ENCODE data around the gene MEG3. TPM values are rescaled to one million over a fixed set of nuclear protein-coding genes. Genes with fewer than 3 reads are reported as not detected.
"Not testable (repeated sequence)": the region's sequence is repeated elsewhere in the genome, so short reads cannot be mapped to it uniquely, and the experiment has no call there.

Gene MEG3
- total RNA-seq, 4 donors from 2014 or later, result 6.0 to 23.7 (median 9.4) TPM

DNA sequence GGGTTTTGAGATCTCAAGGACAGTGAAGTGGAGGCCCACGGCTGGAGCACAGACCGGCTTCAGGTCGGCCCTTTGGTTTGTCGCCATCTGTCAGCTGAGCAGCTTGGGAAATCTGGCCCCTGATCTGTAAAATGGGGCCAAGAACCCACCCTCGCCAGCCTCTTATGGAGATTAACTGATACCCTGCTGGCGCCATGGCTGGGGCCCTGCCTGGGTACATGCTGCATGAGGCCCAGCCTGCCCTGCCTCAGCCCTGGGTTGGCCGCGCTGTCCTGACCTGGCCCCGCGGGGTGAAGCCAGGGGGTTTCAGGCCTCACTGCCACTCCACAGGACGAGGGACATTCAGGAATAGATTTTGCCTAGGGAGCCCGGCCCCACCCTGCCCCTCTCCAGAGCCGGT is 33.9 kb upstream of the MEG3 start:
- TF ChIP-seq CTCF (IDR thresholded peaks at IDR 0.05) (no peak), POLR2A (IDR thresholded peaks at IDR 0.05) (no peak)
- intact Hi-C loops (cut with DNase I), result no loop called here
- no peak for DNase-seq
- H3K27me3 ChIP-seq, result no peaks in the 10 kb centered on the region
- H3K4me3 ChIP-seq (replicated peaks in 1 of 3), result no peak overlapping the region
- no peaks in the 10 kb centered on the region for H3K9me3 ChIP-seq
- H3K27ac ChIP-seq, result no peak overlapping the region
- no peaks in the 10 kb centered on the region for H3K36me3 ChIP-seq
- H3K4me1 ChIP-seq, result no peaks in the 10 kb centered on the region
- 86 to 96% methylated on average over 7 to 12 of the region's 13 CpGs for WGBS, 2 donors

GRCh38 chr14:100796946-100797345 is 29.0 kb upstream of the MEG3 start:
- no peaks in the 10 kb centered on the region for H3K9me3 ChIP-seq
- no peak overlapping the region for H3K4me3 ChIP-seq (replicated peaks in 1 of 3)
- no peak for DNase-seq
- H3K27me3 ChIP-seq, result no peaks in the 10 kb centered on the region
- 90 to 92% methylated on average over 4 of the region's 4 CpGs for WGBS, 2 donors
- intact Hi-C loops (cut with DNase I), result no loop called here
- TF ChIP-seq POLR2A (IDR thresholded peaks at IDR 0.05) (no peak), CTCF (IDR thresholded peaks at IDR 0.05) (no peak)
- H3K36me3 ChIP-seq, result no peaks in the 10 kb centered on the region
- H3K27ac ChIP-seq, result no peak overlapping the region
- H3K4me1 ChIP-seq, result no peaks in the 10 kb centered on the region

DNA sequence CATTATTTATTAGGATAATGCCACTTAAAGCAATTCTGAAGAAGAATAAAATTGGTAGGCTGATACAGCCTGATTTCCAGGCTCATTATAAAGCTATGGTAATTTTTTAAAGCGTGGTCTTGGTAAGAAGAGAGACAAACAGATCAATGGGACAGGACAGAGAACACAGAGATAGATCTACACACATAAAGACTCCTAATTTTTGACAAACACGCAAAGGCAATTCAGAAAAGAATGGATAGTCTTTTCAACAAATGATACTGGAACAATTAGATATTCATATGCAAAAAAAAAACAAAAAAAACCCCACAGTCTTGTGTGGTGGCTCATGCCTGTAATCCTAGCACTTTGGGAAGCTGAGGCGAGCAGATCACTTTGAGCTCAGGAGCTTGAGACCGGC is 25.9 kb upstream of the MEG3 start:
- H3K4me3 ChIP-seq (replicated peaks in 1 of 3), result no peak overlapping the region
- H3K4me1 ChIP-seq, result no peaks in the 10 kb centered on the region
- H3K27me3 ChIP-seq, result no peaks in the 10 kb centered on the region
- no peaks in the 10 kb centered on the region for H3K36me3 ChIP-seq
- no peak for DNase-seq
- H3K27ac ChIP-seq, result no peak overlapping the region
- H3K9me3 ChIP-seq, result no peaks in the 10 kb centered on the region
- WGBS, 2 donors, result 84 to 89% methylated on average over 4 of the region's 4 CpGs
- intact Hi-C loops (cut with DNase I), result no loop called here
- TF ChIP-seq POLR2A (IDR thresholded peaks at IDR 0.05) (no peak), CTCF (IDR thresholded peaks at IDR 0.05) (no peak)

DNA sequence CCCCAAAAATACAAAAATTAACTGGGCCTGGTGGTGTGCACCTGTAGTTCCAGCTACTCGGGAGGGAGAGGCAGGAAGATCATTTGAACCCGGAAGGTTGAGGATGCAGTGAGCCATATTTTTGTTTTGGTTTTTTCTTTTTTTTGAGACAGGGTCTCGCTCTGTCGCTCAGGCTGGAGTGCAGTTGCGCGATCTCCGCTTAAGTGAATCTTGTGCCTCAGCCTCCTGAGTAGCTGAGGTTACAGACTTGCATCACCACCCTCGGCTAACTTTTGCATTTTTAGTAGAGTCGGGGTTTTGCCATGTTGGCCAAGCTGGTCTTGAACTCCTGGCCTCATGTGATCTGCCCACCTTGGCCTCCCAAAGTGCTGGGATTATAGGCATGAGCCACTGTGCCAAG is 24.5 kb upstream of the MEG3 start:
- WGBS, 2 donors, result 86 to 92% methylated on average over 9 of the region's 9 CpGs
- intact Hi-C loops (cut with DNase I), result not testable (repeated sequence)

DNA sequence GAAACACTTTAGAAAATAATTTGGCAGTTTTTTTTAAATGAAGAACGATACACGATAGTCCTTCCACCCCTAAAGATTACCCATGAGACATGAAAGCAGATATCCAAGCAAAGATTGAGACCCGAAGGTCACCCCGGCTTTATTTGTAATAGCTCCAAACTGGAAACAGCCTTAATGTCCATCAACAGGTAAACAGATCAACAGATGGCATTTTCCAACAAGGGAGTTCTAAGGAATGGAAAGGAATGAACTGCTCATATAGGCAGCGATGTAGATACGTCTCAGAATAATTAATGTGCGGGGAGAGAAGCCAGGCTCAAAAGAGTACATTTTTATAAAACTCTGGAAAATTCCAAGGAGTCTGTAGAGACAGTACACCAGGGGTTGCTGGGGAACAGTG is 23.7 kb upstream of the MEG3 start:
- intact Hi-C loops (cut with DNase I), result no loop called here
- Histone ChIP-seq H3K9me3 (no peaks in the 10 kb centered on the region), H3K4me1 (no peaks in the 10 kb centered on the region), H3K27me3 (no peaks in the 10 kb centered on the region), H3K4me3 (replicated peaks in 1 of 3) (no peak overlapping the region), H3K36me3 (no peaks in the 10 kb centered on the region), H3K27ac (no peak overlapping the region)
- TF ChIP-seq CTCF (IDR thresholded peaks at IDR 0.05), result no peak
- no peak for TF ChIP-seq POLR2A (IDR thresholded peaks at IDR 0.05)
- DNase-seq, result no peak
- WGBS, 2 donors, result 86 to 89% methylated on average over 7 of the region's 7 CpGs

More for the DNA sequence above, 24.5 kb upstream of the MEG3 start:
- not testable (repeated sequence) for H3K27me3 ChIP-seq; H3K27ac ChIP-seq; H3K4me1 ChIP-seq; H3K36me3 ChIP-seq; DNase-seq; H3K9me3 ChIP-seq; H3K4me3 ChIP-seq (replicated peaks in 1 of 3)

- DNase-seq, result no peak
- WGBS, 2 donors, result 75 to 78% methylated on average over 5 of the region's 5 CpGs
- TF ChIP-seq CTCF (IDR thresholded peaks at IDR 0.05) (no peak), POLR2A (IDR thresholded peaks at IDR 0.05) (no peak)
- intact Hi-C loops (cut with DNase I), result no loop called here
- Histone ChIP-seq H3K27ac (no peak overlapping the region), H3K27me3 (no peaks in the 10 kb centered on the region), H3K9me3 (no peaks in the 10 kb centered on the region), H3K36me3 (no peaks in the 10 kb centered on the region), H3K4me1 (no peaks in the 10 kb centered on the region), H3K4me3 (replicated peaks in 1 of 3) (no peak overlapping the region)
Observed at GRCh38 chr14:100802766-100803165, 23.2 kb upstream of the MEG3 start.

All from thyroid gland (tissue), 4 donors.